ENCODE results near the gene FOXN4. TPM values are rescaled to one million over a fixed set of nuclear protein-coding genes. Genes with fewer than 3 reads are reported as not detected.
A peak's percentile ranks its signal among the peaks of the same experiment; 100 is the strongest.

The FOXN4 gene
- total RNA-seq, 1 experiment from 2014 or later, result 0.52 TPM

GRCh38 chr12:109263439-109263838 lies 45.6 kb downstream of the FOXN4 start:
- Histone ChIP-seq H3K27me3 (ENCODE audit: insufficient read depth, low read length) (no peaks in the 10 kb centered on the region), H3K79me2 (ENCODE audit: insufficient read depth, low read length) (no peaks in the 10 kb centered on the region), H3K4me2 (ENCODE audit: low read length) (peak overlapping the region; percentile 66; the same call in 1 of the 2 replicates), H3K27ac (ENCODE audit: low read depth, low read length) (no peak overlapping the region), H3K9me2 (ENCODE audit: insufficient read depth) (no peaks in the 10 kb centered on the region), H3K9me3 (ENCODE audit: control insufficient read depth in 1 of 2, insufficient read depth in 1 of 2, low read depth in 1 of 2, low read length in 2 of 2) (no peaks in the 10 kb centered on the region), H2AFZ (ENCODE audit: low read depth, low read length, poor library complexity, severe bottlenecking) (no peak overlapping the region), H3K9ac (ENCODE audit: low read length) (no peak overlapping the region), H4K20me1 (ENCODE audit: insufficient read depth) (no peaks in the 10 kb centered on the region), H3K4me3 (replicated peaks in 1 of 2; ENCODE audit: low read depth in 1 of 2, low read length in 2 of 2) (no peak overlapping the region), H3K4me1 (ENCODE audit: control insufficient read depth in 1 of 2, insufficient read depth in 2 of 2, low read length in 2 of 2) (peaks cover 0 to 13% of the 10 kb centered on the region in 2 experiments; a peak in 2 of 4 replicates), H3K36me3 (ENCODE audit: control insufficient read depth in 1 of 2, insufficient read depth in 2 of 2, low read length in 2 of 2) (no peaks in the 10 kb centered on the region)
- intact Hi-C loops (cut with micrococcal nuclease), result no loop called here
- DNase-seq (ENCODE audit: low read depth, low spot score) (no peak), ATAC-seq (no peak)
- CTCF ChIA-PET, result interaction anchor here (0.6 to 3.5 kb wide), 9 partner anchors 8 to 165 kb away, joined by 3 to 58 read pairs (median 6); no protein-coding TSS in a partner anchor
- POLR2A ChIA-PET, result no interaction called here
- RAD21 ChIA-PET (ENCODE audit: low non-redundant PET in 1 of 2, low total read pairs in 2 of 2, uncharacterized antibody in 2 of 2, unreplicated experiment in 2 of 2), result interaction anchor here (0.7 to 1.6 kb wide), 3 partner anchors 122 to 512 kb away, joined by 3 to 5 read pairs (median 4); no protein-coding TSS in a partner anchor
- no peak for TF ChIP-seq CBX3 (IDR thresholded peaks at IDR 0.05; ENCODE audit: low read depth)
- no peak for TF ChIP-seq SP1 (IDR thresholded peaks at IDR 0.05; ENCODE audit: low read depth)
- BruUV-seq (replicated peaks), result no TSS peak

- Histone ChIP-seq H3K9me2 (ENCODE audit: insufficient read depth) (no peaks in the 10 kb centered on the region), H3K4me2 (ENCODE audit: low read length) (no peak overlapping the region), H3K9me3 (ENCODE audit: control insufficient read depth in 1 of 2, insufficient read depth in 1 of 2, low read depth in 1 of 2, low read length in 2 of 2) (no peaks in the 10 kb centered on the region), H3K79me2 (ENCODE audit: insufficient read depth, low read length) (no peaks in the 10 kb centered on the region), H3K27ac (ENCODE audit: low read depth, low read length) (no peak overlapping the region), H4K20me1 (ENCODE audit: insufficient read depth) (no peaks in the 10 kb centered on the region), H3K36me3 (ENCODE audit: control insufficient read depth in 1 of 2, insufficient read depth in 2 of 2, low read length in 2 of 2) (no peaks in the 10 kb centered on the region), H3K4me1 (ENCODE audit: control insufficient read depth in 1 of 2, insufficient read depth in 2 of 2, low read length in 2 of 2) (peaks cover 0 to 13% of the 10 kb centered on the region in 2 experiments; a peak in 2 of 4 replicates), H2AFZ (ENCODE audit: low read depth, low read length, poor library complexity, severe bottlenecking) (no peak overlapping the region), H3K9ac (ENCODE audit: low read length) (no peak overlapping the region), H3K4me3 (replicated peaks in 1 of 2; ENCODE audit: low read depth in 1 of 2, low read length in 2 of 2) (no peak overlapping the region), H3K27me3 (ENCODE audit: insufficient read depth, low read length) (no peaks in the 10 kb centered on the region)
- DNase-seq (ENCODE audit: low read depth, low spot score), result no peak
- ChIA-PET POLR2A (no interaction called here), CTCF (interaction anchor here (0.7 to 3.5 kb wide), 4 partner anchors 123 to 171 kb away, joined by 3 to 58 read pairs (median 3); no protein-coding TSS in a partner anchor), RAD21 (ENCODE audit: low non-redundant PET in 1 of 2, low total read pairs in 2 of 2, uncharacterized antibody in 2 of 2, unreplicated experiment in 2 of 2) (no interaction called here)
- no TSS peak for BruUV-seq (replicated peaks)
- no peak for ATAC-seq
- intact Hi-C loops (cut with micrococcal nuclease), result no loop called here
- TF ChIP-seq ZNF274 (IDR thresholded peaks at IDR 0.05; ENCODE audit: low read depth, low read length) (no peak), CTCF (IDR thresholded peaks at IDR 0.05 in 2 of 3, conservative IDR thresholded peaks at IDR 0.05 in 1 of 3; ENCODE audit: borderline replicate concordance in 1 of 3, insufficient read depth in 1 of 3, low read depth in 2 of 3, low read length in 2 of 3) (no peak), ZBTB33 (IDR thresholded peaks at IDR 0.05; ENCODE audit: extremely low read depth, insufficient replicate concordance, low read length) (no peak), EZH2 (IDR thresholded peaks at IDR 0.05) (no peak), EZH2phosphoT487 (IDR thresholded peaks at IDR 0.05; ENCODE audit: borderline replicate concordance) (no peak), SIN3A (IDR thresholded peaks at IDR 0.05; ENCODE audit: low read depth) (no peak), JUND (IDR thresholded peaks at IDR 0.05) (no peak), EGR1 (IDR thresholded peaks at IDR 0.05; ENCODE audit: low read depth) (no peak), YY1 (IDR thresholded peaks at IDR 0.05; ENCODE audit: extremely low read depth, insufficient replicate concordance, low read depth, low read length) (no peak), TCF7L2 (IDR thresholded peaks at IDR 0.05; ENCODE audit: borderline replicate concordance, extremely low read depth, insufficient read depth, insufficient read length) (no peak)
These were observed 47.1 kb downstream of the FOXN4 start for GRCh38 chr12:109261939-109262338.

Measured in HCT116 (cell line).